GM10248 (cell line): ENCODE results near the gene AUH.

Source experiments
- CTCF ChIA-PET: fragments of 300-600 bp; sonication (Branson Sonifier 250); formaldehyde crosslinking; extraction: SDS; loops from one replicate; lab custom pipeline; 2021; ENCODE audit warnings: antibody characterized with exemption; lab: Yijun Ruan, JAX
- POLR2A ChIA-PET: fragments of 350-650 bp; sonication (Branson Sonifier 250); formaldehyde crosslinking; extraction: SDS; loops from one replicate; lab custom pipeline; 2020; ENCODE audit warnings: antibody characterized with exemption; lab: Yijun Ruan, JAX
- DNase-seq: peaks from one replicate; pipeline ENCODE4 v3.0.0; 2012; ENCODE audit errors: extremely low spot score
- TF ChIP-seq, protein P1 (sequence below): IDR thresholded peaks from 2 replicates; pipeline ENCODE4 v1.5.1; 2012; ENCODE audit warnings: mild to moderate bottlenecking, low read depth; ENCODE audit errors: extremely low read depth, missing control alignments, control extremely low read depth

AUH gene

GRCh38 chr9:91164724-91165520, 196.8 kb downstream of the AUH start:
- ChIA-PET POLR2A (interaction anchor here (1.4 kb wide), 1 partner anchor 18 kb away, joined by 3 read pairs; no protein-coding TSS in a partner anchor), CTCF (interaction anchor here (1.1 to 2.4 kb wide), 4 partner anchors 12 to 75 kb away, joined by 3 to 7 read pairs (median 6); no protein-coding TSS in a partner anchor)
- no peak for DNase-seq
- TF ChIP-seq, protein P1, sequence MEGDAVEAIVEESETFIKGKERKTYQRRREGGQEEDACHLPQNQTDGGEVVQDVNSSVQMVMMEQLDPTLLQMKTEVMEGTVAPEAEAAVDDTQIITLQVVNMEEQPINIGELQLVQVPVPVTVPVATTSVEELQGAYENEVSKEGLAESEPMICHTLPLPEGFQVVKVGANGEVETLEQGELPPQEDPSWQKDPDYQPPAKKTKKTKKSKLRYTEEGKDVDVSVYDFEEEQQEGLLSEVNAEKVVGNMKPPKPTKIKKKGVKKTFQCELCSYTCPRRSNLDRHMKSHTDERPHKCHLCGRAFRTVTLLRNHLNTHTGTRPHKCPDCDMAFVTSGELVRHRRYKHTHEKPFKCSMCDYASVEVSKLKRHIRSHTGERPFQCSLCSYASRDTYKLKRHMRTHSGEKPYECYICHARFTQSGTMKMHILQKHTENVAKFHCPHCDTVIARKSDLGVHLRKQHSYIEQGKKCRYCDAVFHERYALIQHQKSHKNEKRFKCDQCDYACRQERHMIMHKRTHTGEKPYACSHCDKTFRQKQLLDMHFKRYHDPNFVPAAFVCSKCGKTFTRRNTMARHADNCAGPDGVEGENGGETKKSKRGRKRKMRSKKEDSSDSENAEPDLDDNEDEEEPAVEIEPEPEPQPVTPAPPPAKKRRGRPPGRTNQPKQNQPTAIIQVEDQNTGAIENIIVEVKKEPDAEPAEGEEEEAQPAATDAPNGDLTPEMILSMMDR, result no peak
